GM21737 (cell line): ENCODE results near the gene HIVEP1.
A peak's percentile ranks its signal among the peaks of the same experiment; 100 is the strongest.

Source experiments
- ATAC-seq: cut with Tn5 transposase; IDR thresholded peaks from one replicate; pipeline ENCODE4 v1.9.1; 2021; ENCODE audit warnings: mild to moderate bottlenecking, moderate library complexity; ENCODE audit not compliant: unreplicated experiment

The HIVEP1 gene

GRCh38 chr6:12047792-12048432 lies 35.8 kb downstream of the HIVEP1 start:
- ATAC-seq: no peak

GRCh38 chr6:12048609-12049008 lies 36.5 kb downstream of the HIVEP1 start:
- no peak for ATAC-seq

GRCh38 chr6:12049165-12049564 lies 37.1 kb downstream of the HIVEP1 start:
- peak; percentile 34 for ATAC-seq

GRCh38 chr6:12051861-12052368 lies 39.8 kb downstream of the HIVEP1 start:
- peak; percentile 69 for ATAC-seq

GRCh38 chr6:12058172-12058961 lies 46.3 kb downstream of the HIVEP1 start:
- ATAC-seq: no peak

- ATAC-seq: peak; percentile 61
Observed at GRCh38 chr6:12060780-12061609, 48.9 kb downstream of the HIVEP1 start.

- no peak for ATAC-seq
Observed at GRCh38 chr6:12062605-12063004, 50.5 kb downstream of the HIVEP1 start.

GRCh38 chr6:12064131-12064530 lies 52.0 kb downstream of the HIVEP1 start:
- no peak for ATAC-seq

GRCh38 chr6:12064538-12065071 lies 52.5 kb downstream of the HIVEP1 start:
- ATAC-seq: no peak

GRCh38 chr6:12065321-12066140 lies 53.4 kb downstream of the HIVEP1 start:
- ATAC-seq: peak; percentile 46

- no peak for ATAC-seq
Observed at GRCh38 chr6:12066297-12066696, 54.2 kb downstream of the HIVEP1 start.

GRCh38 chr6:12068899-12069557 lies 56.9 kb downstream of the HIVEP1 start:
- ATAC-seq: no peak

GRCh38 chr6:12069891-12070529 lies 57.9 kb downstream of the HIVEP1 start:
- no peak for ATAC-seq

- ATAC-seq: no peak
Observed at GRCh38 chr6:12071064-12071615, 59.0 kb downstream of the HIVEP1 start.

GRCh38 chr6:12075067-12075563 lies 63.0 kb downstream of the HIVEP1 start:
- ATAC-seq: no peak

GRCh38 chr6:12077021-12077710 lies 65.1 kb downstream of the HIVEP1 start:
- no peak for ATAC-seq

- ATAC-seq: no peak
Observed at GRCh38 chr6:12078014-12078413, 65.9 kb downstream of the HIVEP1 start.

- no peak for ATAC-seq
Observed at GRCh38 chr6:12081771-12082170, 69.7 kb downstream of the HIVEP1 start.
